B cell (primary cell): Measurements from ENCODE around the gene MAD1L1. TPM values are rescaled to one million over a fixed set of nuclear protein-coding genes. Genes with fewer than 3 reads are reported as not detected.

Source experiments
- ATAC-seq: fragments of 200-7000 bp; cut with Tn5 transposase; one replicate; pipeline ENCODE4 v1.10.0; 2021; ENCODE audit warnings: low read depth, mild to moderate bottlenecking, moderate number of reproducible peaks, moderate library complexity
- CTCF ChIA-PET: fragments of 350-600 bp; sonication (Branson Sonifier 250); formaldehyde crosslinking; loops from one replicate; lab custom pipeline; 2021; ENCODE audit warnings: antibody characterized with exemption, inconsistent platforms; lab: Charles Lee
- POLR2A ChIA-PET: fragments of 350-600 bp; sonication (Branson Sonifier 250); formaldehyde crosslinking; loops from one replicate; lab custom pipeline; 2021; ENCODE audit warnings: antibody characterized with exemption; lab: Charles Lee
- DNase-seq: peaks from one replicate; pipeline ENCODE4 v3.0.0; 2013
- H2AFZ ChIP-seq: 2 replicates; pipeline ENCODE4 v1.6.1; 2012; ENCODE audit warnings: mild to moderate bottlenecking, low read depth, low read length; ENCODE audit not compliant: insufficient read depth, poor library complexity, severe bottlenecking
- H3K27ac ChIP-seq, 2 donors: 1 replicate in 1 of 2; 2 replicates in 1 of 2; pipeline ENCODE4 v1.5.1; 2012 to 2013; ENCODE audit warnings: low read length in 2 of 2, mild to moderate bottlenecking in 2 of 2, moderate library complexity in 1 of 2
- H3K27me3 ChIP-seq, 4 experiments: fragments of 200-600 bp in 1 of 4; sonication (generic) in 1 of 4; replicated peaks in 1 of 4; 1 replicate in 2 of 4; 2 replicates in 2 of 4; pipeline versions ENCODE4 v1.6.1 to v1.7.0; 2013 to 2016; ENCODE audit warnings: low read length in 3 of 4, mild to moderate bottlenecking in 2 of 4, mixed read lengths in 1 of 4, moderate library complexity in 1 of 4; ENCODE audit not compliant: insufficient read depth in 4 of 4, control insufficient read depth in 3 of 4; ENCODE audit errors: control extremely low read depth in 1 of 4
- H3K36me3 ChIP-seq, 2 experiments: replicated peaks in 1 of 2; 1 replicate in 1 of 2; 2 replicates in 1 of 2; pipeline versions ENCODE4 v1.6.1 to v1.7.1; 2013; ENCODE audit warnings: low read length in 1 of 2; ENCODE audit not compliant: insufficient read depth in 2 of 2, control insufficient read depth in 1 of 2; ENCODE audit errors: control extremely low read depth in 1 of 2, extremely low read depth in 1 of 2
- H3K4me1 ChIP-seq, 2 donors: fragments of 200-600 bp in 1 of 2; sonication (generic) in 1 of 2; 1 replicate in 1 of 2; 2 replicates in 1 of 2; pipeline versions ENCODE4 v1.5.1 to v1.6.1; 2013 to 2017; ENCODE audit warnings: low read length in 2 of 2; ENCODE audit not compliant: control insufficient read depth in 2 of 2, insufficient read depth in 2 of 2
- H3K4me2 ChIP-seq: replicated peaks from 2 replicates; pipeline ENCODE3; 2012; ENCODE audit warnings: mild to moderate bottlenecking, low read depth, low read length; ENCODE audit not compliant: poor library complexity, severe bottlenecking
- H3K4me3 ChIP-seq, 5 experiments: fragments of 200-600 bp in 1 of 5; sonication (generic) in 1 of 5; 1 replicate in 3 of 5; 2 replicates in 2 of 5; pipeline versions ENCODE4 v1.5.1 to v1.7.0; 2011 to 2016; ENCODE audit warnings: low read length in 4 of 5, mild to moderate bottlenecking in 4 of 5, low read depth in 2 of 5, control low read depth in 1 of 5, moderate library complexity in 1 of 5; ENCODE audit not compliant: insufficient read depth in 1 of 5; ENCODE audit errors: control extremely low read depth in 1 of 5, extremely low read depth in 1 of 5
- H3K79me2 ChIP-seq: fragments of 200-600 bp; sonication (generic); one replicate; pipeline ENCODE4 v1.6.0; 2016; ENCODE audit warnings: low read length; ENCODE audit not compliant: control insufficient read depth, insufficient read depth
- H3K9ac ChIP-seq: fragments of 200-600 bp; sonication (generic); 2 replicates; pipeline ENCODE4 v1.6.1; 2017; ENCODE audit warnings: mild to moderate bottlenecking, low read length, moderate library complexity
- H3K9me3 ChIP-seq, 3 donors: one replicate each; pipeline versions ENCODE4 v1.6.1 to v1.7.1; 2013; ENCODE audit warnings: low read length in 2 of 3; ENCODE audit not compliant: control insufficient read depth in 2 of 3, insufficient read depth in 1 of 3; ENCODE audit errors: control extremely low read depth in 1 of 3
- H4K20me1 ChIP-seq: 2 replicates; pipeline ENCODE4 v1.6.0; 2012; ENCODE audit warnings: mild to moderate bottlenecking, low read length; ENCODE audit not compliant: insufficient read depth, control insufficient read depth, poor library complexity, severe bottlenecking
- H3K27ac Mint-ChIP-seq: one replicate; pipeline ENCODE4 v1.8.0; 2021; ENCODE audit warnings: mixed read lengths
- H3K27me3 Mint-ChIP-seq: one replicate; pipeline ENCODE4 v1.8.0; 2021; ENCODE audit warnings: mixed read lengths
- H3K4me1 Mint-ChIP-seq: one replicate; pipeline ENCODE4 v1.8.0; 2021; ENCODE audit warnings: mixed read lengths
- H3K4me3 Mint-ChIP-seq: one replicate; pipeline ENCODE4 v1.8.0; 2021; ENCODE audit warnings: mixed read lengths
- H3K9me3 Mint-ChIP-seq: one replicate; pipeline ENCODE4 v1.8.0; 2022; ENCODE audit warnings: mixed read lengths; ENCODE audit not compliant: insufficient read depth
- EZH2 ChIP-seq: IDR thresholded peaks from 2 replicates; pipeline ENCODE4 v1.6.1; 2012; ENCODE audit warnings: borderline replicate concordance, low read depth, mild to moderate bottlenecking, moderate library complexity, low read length; ENCODE audit not compliant: insufficient read depth, poor library complexity, severe bottlenecking
- WGBS: methylation state at CpG from one replicate; pipeline ENCODE4 v1.1.5; 2013; ENCODE audit warnings: missing lambda C conversion rate; ENCODE audit not compliant: insufficient coverage; 5-methylcytosine and 5-hydroxymethylcytosine counted together
- intact Hi-C: fragments of 100-400 bp; cut with micrococcal nuclease; formaldehyde crosslinking; loops from one replicate; pipeline ENCODE4 v1.10.0; 2022
- polyA plus RNA-seq: library from polyadenylated mRNA; depleted of rRNA; stranded (reverse); fragments of >200 nt; gene quantifications from 2 replicates; pipeline ENCODE4 v1.2.3, GENCODE V29; 2012
- total RNA-seq, 2 donors: library from RNA; stranded (reverse); fragments of 120-200 nt in 1 of 2; gene quantifications; 1 replicate in 1 of 2; 2 replicates in 1 of 2; pipeline versions ENCODE4 v1.2.3 to v1.2.4, GENCODE V29; 2013 to 2022
- TF ChIP-seq, protein P1 (sequence below): fragments of 200-600 bp; IDR thresholded peaks from one replicate; pipeline ENCODE4 v1.8.0; 2022; ENCODE audit warnings: antibody characterized with exemption, mild to moderate bottlenecking

Gene MAD1L1
- total and polyA plus RNA-seq, 2 donors (not counting 1 experiment from before 2014, with no cell fraction given), result 86.7 to 110 TPM

- ATAC-seq, result no peak
- Histone ChIP-seq H2AFZ (no peak overlapping the region), H3K4me1 (no peaks in the 10 kb centered on the region), H4K20me1 (peaks cover 92% of the 10 kb centered on the region), H3K9ac (no peak overlapping the region), H3K4me2 (no peak overlapping the region), H3K79me2 (peaks cover 74% of the 10 kb centered on the region), H3K9me3 (peaks cover 0 to 7% (median 2%) of the 10 kb centered on the region in 3 donors), H3K27ac (no peak overlapping the region), H3K36me3 (peaks cover 4 to 36% of the 10 kb centered on the region in 2 experiments), H3K4me3 (no peak overlapping the region), H3K27me3 (no peaks in the 10 kb centered on the region)
- Mint-ChIP-seq H3K27ac (no peak overlapping the region), H3K9me3 (peaks cover 2% of the 10 kb centered on the region), H3K4me3 (no peak overlapping the region), H3K27me3 (no peaks in the 10 kb centered on the region), H3K4me1 (peaks cover 4% of the 10 kb centered on the region)
- ChIA-PET CTCF (no interaction called here), POLR2A (no interaction called here)
- intact Hi-C loops, result no loop called here
- no peak for TF ChIP-seq EZH2
- TF ChIP-seq, protein P1, sequence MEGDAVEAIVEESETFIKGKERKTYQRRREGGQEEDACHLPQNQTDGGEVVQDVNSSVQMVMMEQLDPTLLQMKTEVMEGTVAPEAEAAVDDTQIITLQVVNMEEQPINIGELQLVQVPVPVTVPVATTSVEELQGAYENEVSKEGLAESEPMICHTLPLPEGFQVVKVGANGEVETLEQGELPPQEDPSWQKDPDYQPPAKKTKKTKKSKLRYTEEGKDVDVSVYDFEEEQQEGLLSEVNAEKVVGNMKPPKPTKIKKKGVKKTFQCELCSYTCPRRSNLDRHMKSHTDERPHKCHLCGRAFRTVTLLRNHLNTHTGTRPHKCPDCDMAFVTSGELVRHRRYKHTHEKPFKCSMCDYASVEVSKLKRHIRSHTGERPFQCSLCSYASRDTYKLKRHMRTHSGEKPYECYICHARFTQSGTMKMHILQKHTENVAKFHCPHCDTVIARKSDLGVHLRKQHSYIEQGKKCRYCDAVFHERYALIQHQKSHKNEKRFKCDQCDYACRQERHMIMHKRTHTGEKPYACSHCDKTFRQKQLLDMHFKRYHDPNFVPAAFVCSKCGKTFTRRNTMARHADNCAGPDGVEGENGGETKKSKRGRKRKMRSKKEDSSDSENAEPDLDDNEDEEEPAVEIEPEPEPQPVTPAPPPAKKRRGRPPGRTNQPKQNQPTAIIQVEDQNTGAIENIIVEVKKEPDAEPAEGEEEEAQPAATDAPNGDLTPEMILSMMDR, result no peak
- no peak for DNase-seq
- WGBS, result 74% methylated on average over 18 of the region's 18 CpGs
Observed at GRCh38 chr7:1883031-1883761, 349.5 kb downstream of the MAD1L1 start.

GRCh38 chr7:1882451-1882850 is 350.3 kb downstream of the MAD1L1 start:
- Histone ChIP-seq H3K79me2 (peaks cover 75% of the 10 kb centered on the region), H3K36me3 (peaks cover 4 to 28% of the 10 kb centered on the region in 2 experiments), H3K27me3 (no peaks in the 10 kb centered on the region), H3K4me1 (no peaks in the 10 kb centered on the region), H3K9me3 (peaks cover 0 to 8% (median 3%) of the 10 kb centered on the region in 3 donors), H4K20me1 (peaks cover 84% of the 10 kb centered on the region), H2AFZ (no peak overlapping the region), H3K4me2 (no peak overlapping the region), H3K4me3 (no peak overlapping the region), H3K9ac (no peak overlapping the region), H3K27ac (no peak overlapping the region)
- peaks cover 4% of the 10 kb centered on the region for H3K9me3 Mint-ChIP-seq
- ChIA-PET POLR2A (no interaction called here), CTCF (no interaction called here)
- TF ChIP-seq, protein P1, result no peak
- TF ChIP-seq EZH2, result no peak
- no peak for ATAC-seq
- intact Hi-C loops, result no loop called here
- 90% methylated on average over 10 of the region's 13 CpGs for WGBS
- no peak overlapping the region for H3K4me3 Mint-ChIP-seq
- H3K27me3 Mint-ChIP-seq, result no peaks in the 10 kb centered on the region
- H3K27ac Mint-ChIP-seq, result no peak overlapping the region
- DNase-seq, result no peak
- peaks cover 4% of the 10 kb centered on the region for H3K4me1 Mint-ChIP-seq
